Metanephros (tissue), 2 donors: ENCODE data around the gene SHROOM3. TPM values are rescaled to one million over a fixed set of nuclear protein-coding genes. Genes with fewer than 3 reads are reported as not detected.

Source experiments
- small RNA-seq: library from RNA; depleted of rRNA; stranded (forward); fragments of <200 nt; gene quantifications from one replicate; pipeline ENCODE3, GENCODE V24; 2014; ENCODE audit warnings: low replicate concordance
- total RNA-seq: library from RNA; depleted of rRNA; stranded (reverse); fragments of >200 nt; gene quantifications from one replicate; pipeline ENCODE4 v1.2.3, GENCODE V29; 2014

Gene SHROOM3
- 75.9 TPM for total RNA-seq

GRCh38 chr4:76434901-76435527 is at the start of gene SHROOM3:
Gene SHROOM3 (plus strand): TSS chr4:76435229. CDS start chr4:76436053, 824 bp downstream.

DNA sequence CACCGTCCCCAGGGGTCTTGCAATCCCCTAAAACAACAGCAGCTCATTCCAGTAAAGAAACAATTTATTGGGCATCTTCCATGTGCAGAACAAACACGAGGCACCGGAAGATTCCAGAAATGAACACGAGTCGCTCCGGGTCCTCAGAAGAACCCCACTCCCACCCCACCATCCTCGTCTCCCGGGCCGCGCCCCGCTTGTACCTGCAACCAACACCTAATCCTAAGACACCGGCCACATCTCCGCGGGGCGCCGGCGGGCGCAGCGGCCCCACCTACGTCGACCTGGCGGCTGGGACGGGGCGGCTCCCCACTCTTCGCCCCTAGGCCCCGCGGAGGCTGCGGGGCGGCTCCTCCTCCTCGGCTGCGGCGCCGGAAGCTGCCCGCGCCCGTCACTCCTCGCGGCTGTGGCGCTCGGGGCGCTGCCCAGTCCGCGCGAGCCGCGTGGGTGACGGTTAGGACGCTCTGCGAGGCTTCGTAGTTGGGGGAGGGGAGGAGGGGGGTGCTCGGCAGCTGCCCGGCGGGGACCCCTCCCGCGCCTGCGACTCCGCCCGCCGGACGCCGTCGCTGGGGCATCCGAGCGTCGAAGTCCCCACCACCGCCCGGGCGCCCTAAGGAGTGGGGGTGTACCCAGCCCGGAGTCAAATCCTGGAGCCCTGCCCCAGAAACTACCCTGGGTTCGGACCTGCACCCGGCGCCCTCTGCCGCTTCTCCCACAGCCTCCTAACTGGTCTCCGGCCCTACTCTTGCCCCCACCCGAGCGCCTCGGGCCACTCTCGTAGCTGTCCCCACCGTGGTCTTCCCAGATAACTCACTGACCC is 14.1 kb upstream of the SHROOM3 start, which contains the start of gene CCDC158:
CCDC158 (minus strand) TSS at position 380 of the 820 bp plus-strand sequence. CDS start 17,934 bp downstream, outside the sequence.

Small RNA genes within 50 kb of the gene (small RNA-seq; reads per million reads assigned to genes)
- gene MIR4450 (not detected), gene RF00278 (not detected), gene RNU6-145P (not detected)

Other genes with a start within 250 kb of the SHROOM3 start
- 157 TPM for gene SCARB2, start 221.4 kb upstream of the SHROOM3 start, total RNA-seq
- 11.1 TPM for gene FAM47E, start 183.5 kb upstream of the SHROOM3 start, total RNA-seq
- gene STBD1, start 128.5 kb upstream of the SHROOM3 start, total RNA-seq, result 15.4 TPM
- 0.53 TPM for gene CCDC158, start 14.1 kb upstream of the SHROOM3 start, total RNA-seq